ENCODE data around the gene DCLK2.
A peak's percentile ranks its signal among the peaks of the same experiment; 100 is the strongest.
"Not testable (repeated sequence)": the region's sequence is repeated elsewhere in the genome, so short reads cannot be mapped to it uniquely, and the experiment has no call there.

DCLK2 gene

DNA sequence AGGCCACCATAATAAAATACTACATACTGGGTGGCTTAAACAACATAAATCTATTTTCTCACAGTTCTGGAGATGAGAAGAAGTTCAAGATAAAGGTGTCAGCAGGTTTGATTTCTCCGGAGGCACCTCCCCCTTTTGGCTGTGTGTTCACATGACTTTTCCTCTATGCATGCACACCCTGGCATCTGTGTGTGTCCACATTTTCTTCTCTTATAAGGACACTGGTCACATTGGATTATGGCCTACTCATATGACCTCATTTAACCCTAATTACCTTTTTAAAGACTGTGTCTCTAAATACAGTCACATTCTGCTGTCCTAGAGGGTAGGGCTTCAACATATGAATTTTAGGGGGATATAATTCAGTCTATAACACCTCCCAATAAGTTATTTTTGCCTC lies 79.8 kb downstream of the DCLK2 start:
- no peak for DNase-seq

DNA sequence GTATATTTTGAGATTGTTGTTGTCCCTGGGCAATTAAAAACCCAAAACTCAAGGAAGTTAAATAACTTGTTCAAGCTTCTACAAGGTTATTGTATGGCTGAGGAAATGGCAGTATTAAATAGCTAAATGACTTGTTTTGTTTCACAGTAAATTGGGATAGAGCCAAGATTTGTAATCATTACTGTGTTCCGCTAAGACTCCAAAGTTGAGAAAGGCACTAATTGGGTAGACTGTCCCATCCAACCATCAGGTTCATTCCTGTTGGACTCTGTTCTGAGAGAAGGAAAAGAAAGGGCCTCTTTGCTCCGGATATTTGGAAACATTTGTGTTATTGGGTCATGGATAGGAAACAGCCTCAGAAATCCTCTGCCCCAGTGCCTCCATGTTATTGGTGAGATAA lies 82.2 kb downstream of the DCLK2 start:
- DNase-seq, result no peak

DNA sequence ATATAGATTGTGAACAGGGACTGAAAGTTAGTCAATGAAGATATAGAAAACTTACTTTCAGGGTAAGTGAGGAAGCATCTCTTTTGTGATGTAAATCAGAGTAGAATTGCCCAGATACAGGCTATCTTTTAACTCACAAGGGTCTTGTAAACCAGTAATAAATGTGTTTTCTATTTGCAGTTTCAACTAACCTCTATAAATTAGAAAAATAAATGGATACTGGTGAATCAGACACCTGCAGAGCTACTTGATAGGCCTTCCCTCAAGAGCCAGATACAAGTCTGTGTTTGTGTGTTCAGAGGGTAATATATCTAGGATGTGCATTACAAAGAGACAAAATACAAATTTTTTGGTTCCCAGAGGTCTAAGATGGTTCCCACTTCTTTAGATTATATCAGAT lies 82.9 kb downstream of the DCLK2 start:
- no peak for DNase-seq

DNA sequence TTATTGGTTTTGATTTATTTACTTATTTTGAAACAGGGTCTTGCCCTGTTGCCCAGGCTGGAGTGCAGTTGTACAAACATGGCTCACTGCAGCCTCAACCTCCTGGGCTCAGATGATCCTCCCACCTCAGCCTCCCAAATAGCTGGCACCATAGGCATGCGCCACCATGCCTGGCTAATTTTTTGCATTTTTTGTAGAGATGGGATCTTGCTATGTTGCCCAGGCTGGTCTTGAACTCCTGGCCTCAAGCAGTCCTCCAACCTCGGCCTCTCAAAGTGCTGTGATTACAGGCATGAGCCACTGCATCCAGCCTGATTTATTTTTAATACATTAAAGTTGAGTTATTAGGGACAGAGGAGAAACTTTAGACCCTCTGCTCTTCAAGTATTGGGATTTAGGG lies 83.8 kb downstream of the DCLK2 start:
- DNase-seq, result not testable (repeated sequence)

DNA sequence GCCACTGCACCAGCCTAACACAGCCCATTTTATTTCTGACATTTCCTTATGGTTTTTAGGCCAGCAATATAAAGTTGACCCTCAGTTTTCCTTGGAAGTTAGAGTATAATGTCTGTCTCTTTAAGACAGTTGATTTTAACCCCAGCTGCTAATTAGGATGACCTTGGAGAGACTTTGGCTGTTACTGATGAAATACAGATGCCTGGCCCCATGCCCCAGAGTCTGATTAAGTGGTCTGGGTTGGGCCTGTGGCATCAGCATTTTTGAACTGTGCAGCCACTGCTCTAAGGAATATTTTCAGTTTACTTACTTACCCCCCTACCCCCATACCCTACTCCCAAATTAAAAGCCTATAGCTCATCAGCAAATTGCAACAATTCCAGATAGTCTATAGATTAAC lies 85.8 kb downstream of the DCLK2 start:
- DNase-seq, result no peak

DNA sequence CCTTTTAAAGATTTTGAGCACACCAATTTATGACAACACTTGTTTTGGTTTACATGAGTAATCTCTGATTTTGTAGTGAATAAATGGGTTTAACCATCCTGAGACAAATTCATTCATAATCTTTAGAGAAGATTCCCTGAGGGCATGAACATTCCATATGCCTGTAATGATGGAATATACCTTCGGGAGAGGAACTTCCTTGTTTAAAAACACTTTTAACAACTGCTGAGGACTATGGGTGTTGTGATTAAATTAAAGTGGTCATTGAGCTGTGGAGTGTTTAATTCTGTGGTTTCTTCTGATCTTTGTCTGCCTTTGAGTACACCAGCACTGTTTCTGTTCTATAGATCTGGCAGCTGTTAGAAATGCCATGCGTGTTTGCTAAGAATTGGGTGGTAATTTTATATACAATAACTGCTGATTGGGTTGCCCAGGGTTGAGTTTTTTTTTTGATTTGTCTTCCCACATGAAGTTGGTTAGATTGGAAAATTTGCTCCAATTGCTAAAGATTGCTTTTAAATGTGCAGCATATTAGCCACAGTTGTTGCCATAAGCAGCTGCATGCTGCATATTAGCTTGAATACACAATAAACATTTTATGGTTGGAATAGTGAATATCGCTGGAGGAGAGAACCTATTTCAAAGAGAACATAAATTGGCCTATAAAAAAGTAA lies 86.8 kb downstream of the DCLK2 start:
- DNase-seq, result no peak

DNA sequence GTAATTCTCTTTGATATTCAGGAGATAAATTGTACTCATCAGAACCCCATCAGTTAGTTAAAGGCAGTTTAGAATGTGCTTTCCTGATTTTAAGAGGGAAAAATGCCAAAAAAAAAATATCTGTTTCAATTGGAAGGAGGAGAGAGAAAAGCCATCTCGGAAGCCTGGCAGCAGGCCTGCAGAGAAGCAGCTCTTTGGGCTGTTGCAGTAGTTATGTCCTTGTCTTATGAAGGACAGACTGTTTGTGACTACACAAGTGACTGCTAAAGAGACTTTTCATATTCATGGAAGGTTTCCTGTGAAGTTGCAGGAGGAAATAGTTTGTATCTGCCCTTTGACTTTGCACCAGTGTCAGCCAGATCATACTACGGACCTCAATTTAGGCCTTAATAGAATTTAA lies 88.8 kb downstream of the DCLK2 start:
- no peak for DNase-seq

DNA sequence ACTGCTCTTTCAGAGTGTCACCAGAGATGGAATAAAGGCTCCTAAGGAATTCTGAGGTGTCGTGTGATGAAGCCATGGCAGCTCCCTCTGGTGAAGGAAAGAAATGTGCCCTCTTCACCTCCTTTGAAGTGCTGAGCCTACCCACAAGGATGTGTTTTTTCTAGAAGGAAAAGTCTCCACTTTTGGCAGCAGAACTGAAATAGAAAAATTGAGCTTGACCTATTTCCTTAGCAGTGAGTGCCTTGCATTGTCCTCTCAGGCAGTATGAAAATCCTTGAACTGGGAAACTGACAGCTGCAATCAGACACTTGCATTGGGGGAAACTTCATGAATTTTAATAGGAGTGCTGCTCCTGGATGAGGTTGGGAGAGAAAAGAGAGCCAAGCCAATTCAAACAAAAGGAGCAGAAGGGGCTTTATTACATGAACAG lies 95.2 kb downstream of the DCLK2 start:
- DNase-seq, result no peak

DNA sequence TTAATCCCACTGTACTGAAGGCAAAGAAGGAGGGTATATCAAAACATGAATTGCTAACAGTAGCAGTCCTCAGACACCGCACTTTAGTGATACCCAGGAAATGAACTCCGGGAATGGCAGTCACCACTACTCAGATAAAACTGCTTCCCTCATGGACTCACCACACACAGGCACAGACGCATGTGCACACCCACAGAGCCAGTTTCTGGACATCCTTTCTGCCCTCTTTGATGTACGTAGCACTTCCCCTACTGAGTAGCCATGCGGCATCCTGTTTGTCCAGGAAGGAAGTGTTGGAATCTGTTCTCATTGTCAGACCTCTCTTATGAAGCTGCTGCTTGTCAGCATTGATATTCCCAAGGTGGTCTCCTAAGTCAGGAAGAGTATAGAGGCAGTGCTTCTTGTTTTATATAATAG lies 95.7 kb downstream of the DCLK2 start:
- no peak for DNase-seq

DNA sequence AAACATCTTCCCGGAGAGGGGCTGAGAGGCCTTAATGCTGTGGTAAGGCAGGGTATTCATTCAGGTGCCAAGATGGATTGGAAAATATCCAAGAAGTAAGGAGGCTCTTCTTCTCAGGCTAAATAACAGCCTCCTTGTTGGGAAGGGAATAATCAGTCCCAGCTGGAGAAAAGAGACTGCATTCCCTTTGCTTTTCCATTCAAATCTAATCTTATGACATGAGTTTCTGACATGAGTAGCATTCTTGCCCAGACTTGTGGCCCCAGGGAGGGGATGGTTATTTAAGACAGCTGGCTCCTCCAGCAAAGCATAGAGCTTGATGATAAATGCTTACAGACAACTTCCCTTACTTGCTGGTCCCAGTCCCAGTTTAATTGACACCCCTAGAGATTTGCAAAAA lies 98.3 kb downstream of the DCLK2 start:
- no peak for DNase-seq

DNA sequence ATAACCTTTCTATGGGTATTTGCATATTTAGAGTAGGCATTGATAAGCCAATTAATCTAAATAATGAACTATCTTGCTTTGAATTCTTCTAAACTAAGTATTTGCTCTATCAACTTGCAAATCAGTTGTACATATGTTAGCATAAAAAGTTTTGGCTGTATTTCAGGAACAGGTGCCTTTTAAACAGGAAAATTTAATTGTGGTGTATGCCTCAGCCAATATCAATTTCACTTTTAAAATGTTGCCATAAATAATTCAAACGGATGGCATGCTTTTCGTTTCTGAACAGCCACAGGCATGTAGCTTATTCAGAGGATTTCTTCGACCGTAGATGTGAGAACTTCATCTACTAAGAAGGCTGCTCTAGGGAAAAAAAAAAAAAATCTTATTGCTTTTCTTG lies 99.9 kb downstream of the DCLK2 start:
- DNase-seq, result no peak

DNA sequence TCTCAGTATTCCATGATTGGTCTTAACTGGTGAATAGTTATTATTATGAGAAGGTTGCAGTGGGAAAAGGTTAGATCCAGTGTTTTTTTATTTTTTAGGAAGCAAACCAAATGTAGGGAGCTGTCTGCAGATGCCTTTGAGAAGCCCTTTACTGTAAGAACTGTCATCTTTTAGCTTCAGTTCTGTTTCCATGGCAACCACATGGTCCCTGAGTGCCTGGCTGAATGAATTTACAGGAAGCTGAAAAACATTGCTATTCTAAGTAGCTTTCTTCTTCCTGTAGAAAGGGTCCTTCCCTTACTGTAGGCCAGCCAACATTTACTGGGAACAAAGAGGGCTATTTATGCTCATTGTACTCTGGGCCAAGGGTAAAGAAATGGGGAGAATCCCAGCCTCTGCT lies 103.3 kb downstream of the DCLK2 start:
- DNase-seq, result no peak

DNA sequence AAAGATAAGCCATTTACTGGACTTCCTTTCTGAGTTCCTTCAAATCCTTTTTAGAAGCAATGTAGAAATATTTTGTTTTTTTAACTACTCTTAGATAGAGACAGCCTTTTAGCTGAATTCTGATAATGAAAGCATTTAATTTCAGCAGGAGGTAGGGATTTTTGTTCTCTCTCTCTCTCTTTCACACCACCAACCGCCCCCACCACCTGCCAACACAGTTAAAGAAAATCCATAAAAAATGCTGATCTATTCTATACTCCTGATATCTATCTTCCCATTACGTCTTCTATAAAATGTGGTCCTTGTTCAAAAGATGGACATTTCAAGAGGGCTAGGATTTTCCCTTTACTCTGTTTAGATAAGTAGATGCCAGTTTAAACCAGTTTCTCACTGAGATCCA lies 104.5 kb downstream of the DCLK2 start:
- no peak for DNase-seq

DNA sequence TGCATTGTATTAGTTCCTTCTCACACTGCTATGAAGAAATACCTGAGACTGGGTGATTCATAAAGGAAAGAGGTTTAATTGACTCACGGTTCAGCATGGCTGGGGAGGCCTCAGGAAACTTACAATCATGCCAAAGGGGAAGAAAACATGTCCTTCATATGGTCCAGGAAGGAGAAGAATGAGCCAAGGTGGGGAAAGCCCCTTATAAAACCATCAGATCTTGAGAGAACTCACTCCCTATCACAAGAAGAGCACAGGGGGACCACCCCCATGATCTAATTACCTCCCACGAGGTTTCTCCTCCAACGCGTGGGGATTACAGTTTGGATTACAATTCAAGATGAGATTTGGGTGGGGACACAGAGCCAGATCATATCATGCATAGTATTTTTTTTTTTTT lies 106.8 kb downstream of the DCLK2 start:
- not testable (repeated sequence) for DNase-seq

DNA sequence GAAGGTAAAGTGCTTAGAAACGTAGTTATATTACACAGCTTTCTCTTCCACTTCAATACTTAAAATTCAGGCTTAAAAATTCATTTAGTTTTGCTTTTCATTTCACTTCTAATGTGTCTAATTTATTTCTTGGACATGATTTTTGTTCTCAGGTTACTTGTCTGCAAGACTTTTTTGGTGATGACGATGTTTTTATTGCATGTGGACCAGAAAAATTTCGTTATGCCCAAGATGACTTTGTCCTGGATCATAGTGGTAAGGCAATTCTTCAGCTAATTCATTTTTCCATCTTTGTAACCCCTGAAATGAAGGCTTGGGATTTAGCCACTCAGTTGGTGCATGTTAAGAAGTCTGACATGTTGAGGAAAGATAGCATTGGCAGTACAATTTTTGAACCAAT lies 114.7 kb downstream of the DCLK2 start:
- no peak for DNase-seq

DNA sequence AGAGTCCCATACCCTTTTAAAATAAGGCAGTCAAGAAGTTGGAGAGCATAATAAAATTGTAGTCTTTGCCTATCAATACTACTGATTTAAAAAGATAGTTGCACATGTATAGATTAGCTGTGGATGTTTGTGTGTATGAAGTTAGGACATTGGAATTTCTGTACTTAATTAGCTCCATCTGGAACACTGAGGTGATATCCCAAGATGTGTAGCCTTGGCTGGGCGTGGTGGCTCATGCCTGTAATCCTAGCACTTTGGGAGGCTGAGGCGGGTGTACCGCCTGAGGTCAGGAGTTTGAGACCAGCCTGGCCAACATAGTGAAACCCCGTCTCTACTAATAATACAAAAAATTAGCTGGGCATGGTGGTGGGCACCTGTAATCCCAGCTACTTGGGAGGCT lies 119.0 kb downstream of the DCLK2 start:
- not testable (repeated sequence) for DNase-seq

DNA sequence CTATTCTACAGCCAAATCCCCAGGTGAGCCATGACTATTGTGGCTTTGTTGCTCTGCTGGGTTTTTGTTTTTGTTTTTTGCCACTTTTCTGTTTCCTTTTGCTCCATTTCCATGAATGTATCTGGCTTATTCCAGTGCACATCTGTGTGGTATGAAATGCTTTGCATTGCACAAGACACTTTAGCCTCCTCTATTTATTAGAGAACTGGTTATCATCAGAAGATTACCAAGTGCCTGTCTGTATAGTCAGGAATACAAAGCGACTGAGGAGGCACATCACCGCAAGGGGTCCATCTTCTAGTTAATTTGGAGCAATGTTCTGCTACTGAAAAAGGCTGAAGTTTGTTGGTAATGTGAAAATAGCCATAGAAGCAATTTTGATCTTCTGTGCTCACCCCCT lies 120.8 kb downstream of the DCLK2 start:
- DNase-seq, result no peak

DNA sequence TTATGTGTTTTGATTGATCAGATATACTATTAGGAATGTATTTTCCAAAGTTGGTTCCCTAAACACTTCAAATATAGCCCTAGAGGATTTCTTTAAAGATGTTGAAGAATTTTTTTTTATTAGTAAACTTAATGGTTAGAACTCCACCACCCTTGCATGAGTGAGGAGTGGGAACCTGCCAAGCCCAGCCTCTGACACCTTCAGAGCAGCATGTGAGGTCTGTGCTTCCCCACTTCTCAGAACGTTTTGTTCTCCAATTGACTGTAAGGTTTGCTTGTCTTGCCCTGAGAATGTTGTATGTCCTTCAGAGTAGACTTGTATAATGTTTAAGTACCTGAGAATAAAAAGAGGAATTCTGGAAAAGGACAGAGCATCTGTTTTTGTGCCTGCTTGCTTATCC lies 126.8 kb downstream of the DCLK2 start:
- DNase-seq, result no peak

DNA sequence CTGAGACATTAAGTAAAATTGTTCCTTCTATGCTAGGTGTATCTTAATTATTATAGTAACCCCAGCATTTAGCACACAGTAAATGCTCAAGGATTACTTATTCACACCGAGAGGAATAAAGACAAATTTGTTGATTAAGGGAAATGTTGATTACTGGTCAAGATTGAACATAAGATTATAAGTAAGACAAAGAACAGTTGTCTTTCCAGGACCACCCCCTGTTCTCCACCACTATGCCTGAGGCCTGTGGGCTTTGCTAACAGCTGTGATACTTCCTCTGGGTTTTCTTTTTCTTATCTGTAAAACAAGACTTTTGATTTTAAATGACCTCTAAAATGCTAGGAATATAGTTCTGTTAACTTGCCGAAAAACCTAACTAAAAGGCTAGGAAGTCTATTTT lies 128.0 kb downstream of the DCLK2 start:
- no peak for DNase-seq

DNA sequence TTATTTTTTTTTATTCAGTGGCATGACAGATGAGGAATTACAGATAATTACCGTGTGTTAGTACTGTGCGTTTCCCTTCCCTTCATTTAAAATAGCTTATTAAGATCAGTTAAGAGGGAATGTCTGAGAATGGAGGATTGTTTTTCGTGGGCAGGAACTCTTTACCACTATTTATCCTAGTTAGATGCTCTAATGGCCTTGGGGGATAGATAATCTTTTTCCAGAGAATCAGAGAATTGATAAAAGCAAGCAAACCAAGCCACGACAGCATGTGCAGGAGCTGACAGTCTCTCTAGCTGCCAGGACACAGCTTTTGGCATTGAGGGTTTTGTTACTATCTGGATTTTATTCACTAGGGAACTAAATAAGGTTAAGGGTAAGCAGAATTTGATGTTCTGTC lies 128.7 kb downstream of the DCLK2 start:
- DNase-seq, result no peak

DNA sequence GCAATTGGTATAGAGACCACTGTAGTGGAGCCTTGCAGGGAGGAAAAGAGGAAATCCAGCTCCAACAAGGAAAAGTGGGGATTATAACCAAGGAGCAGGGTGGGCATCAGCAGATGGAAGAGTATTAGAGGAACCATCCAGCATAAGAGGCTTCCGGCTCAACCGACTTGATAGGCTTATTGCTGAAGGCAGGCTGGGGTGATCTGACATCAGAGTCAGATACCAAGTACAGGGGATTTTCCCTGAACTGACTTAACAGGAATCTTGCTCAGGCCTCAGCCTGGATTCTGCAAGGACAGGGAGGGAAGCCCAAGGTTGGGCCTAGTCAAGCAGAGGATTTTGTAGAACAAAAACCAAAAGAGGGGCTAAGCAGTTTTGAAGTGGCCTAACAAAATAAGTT lies 129.6 kb downstream of the DCLK2 start:
- DNase-seq, result no peak

DNA sequence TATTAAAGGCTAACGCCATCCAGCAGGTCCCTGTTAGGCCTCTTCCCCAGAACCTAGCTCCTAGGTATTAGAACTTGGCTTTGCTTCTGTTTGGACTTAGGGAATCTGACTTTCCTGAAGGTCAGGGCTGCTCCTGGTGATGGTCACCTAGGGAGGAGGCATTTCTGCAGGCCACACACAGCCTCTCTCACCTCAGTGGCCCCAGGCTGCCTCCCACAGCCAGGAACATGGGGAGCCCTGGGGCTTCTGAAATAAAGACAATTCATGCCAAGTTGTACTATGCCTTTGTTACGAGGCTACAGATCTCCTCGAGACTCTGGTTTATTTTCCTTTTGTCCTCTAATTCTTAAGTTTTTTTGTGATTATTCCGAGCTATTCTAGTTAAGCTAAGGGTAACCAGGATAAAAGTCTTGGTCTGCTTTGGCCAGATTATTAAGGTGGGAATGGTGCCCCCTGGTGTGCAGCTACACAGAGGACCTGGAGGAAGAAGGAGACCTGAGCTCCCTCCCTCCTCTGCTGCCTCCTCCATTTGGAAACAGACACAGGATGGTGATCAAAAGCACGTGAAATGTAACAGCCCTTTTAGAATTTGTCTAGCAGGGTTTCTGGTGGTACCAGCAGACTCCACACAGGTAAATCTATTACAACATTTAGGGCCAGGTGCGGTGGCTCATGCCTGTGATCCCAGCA lies 131.0 kb downstream of the DCLK2 start:
- DNase-seq, result peak; percentile 43

DNA sequence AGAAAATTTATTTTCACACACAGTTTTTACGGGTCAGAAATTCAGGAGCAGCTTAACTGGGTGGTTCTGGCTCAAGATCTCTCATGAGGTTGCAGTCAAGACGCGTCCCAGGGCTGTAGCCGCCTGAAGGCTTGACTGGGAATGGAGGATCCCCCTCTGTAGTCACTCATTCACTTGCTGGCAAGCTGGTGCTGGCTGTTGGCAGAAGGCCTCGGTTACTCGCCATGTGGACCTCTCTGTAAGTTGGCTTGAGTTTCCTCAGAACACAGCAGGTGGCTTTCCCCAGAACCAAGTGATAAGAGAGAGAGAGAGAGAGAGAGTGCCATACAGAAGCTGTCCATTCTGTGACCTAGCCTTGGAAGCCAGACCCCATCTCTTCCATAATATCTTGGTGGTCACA lies 132.8 kb downstream of the DCLK2 start:
- no peak for DNase-seq

DNA sequence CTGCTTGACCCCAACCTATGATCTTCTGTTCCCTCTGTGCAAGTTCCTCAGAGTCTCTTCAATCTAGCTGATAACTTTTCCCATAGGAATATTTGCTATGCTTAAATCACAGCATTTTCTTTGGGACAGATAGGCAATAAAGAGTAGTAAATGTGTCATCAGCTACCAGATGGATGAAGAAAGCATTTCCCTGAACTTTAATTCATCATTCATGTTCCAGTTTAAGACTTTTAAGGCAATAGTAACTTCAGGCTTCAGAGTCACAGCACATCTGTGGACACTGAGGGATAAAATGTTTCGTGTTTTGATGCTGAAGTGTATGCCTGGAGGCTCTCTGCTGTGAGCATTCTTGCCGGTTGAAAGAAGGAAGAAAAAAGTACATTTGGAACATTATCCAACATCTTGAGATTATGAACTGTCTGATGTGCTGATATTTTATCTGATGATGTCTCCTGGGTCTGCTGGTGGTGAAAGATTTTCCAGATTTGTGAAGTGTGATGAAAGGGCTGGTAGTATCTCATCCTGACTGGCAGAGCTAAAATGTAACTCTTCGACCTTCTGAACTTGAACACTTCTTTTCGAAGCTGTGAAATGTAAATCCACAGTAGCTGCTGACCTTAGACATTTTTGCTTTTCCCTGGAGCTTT lies 133.7 kb downstream of the DCLK2 start:
- no peak for DNase-seq

DNA sequence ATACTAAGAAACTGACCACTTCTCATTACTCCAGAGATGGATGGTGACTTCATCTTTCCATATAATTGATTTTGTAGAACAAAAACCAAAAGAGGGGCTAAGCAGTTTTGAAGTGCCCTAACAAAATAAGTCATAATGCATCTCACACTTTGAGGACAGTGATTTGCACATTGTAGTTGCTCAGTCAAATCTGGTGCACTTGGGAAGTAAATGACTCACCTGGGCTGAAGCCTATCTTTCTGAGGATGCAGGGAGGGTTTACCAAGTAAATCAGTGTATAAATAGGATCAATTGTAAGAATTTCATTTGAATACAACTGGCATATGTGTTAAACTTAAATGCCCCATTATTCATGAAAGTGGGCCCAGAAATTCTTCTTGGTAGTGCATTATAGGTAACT lies 134.2 kb downstream of the DCLK2 start:
- no peak for DNase-seq
